Osteocyte (in vitro differentiated cells): ENCODE results near the gene SORT1. TPM values are rescaled to one million over a fixed set of nuclear protein-coding genes. Genes with fewer than 3 reads are reported as not detected.
"Not testable (repeated sequence)": the region's sequence is repeated elsewhere in the genome, so short reads cannot be mapped to it uniquely, and the experiment has no call there.

Experiments used
- DNase-seq: peaks from one replicate; pipeline ENCODE4 v3.0.0; 2021; ENCODE audit warnings: mixed read lengths; ENCODE audit not compliant: unreplicated experiment; ENCODE audit errors: extremely low spot score
- H3K27ac Mint-ChIP-seq: one replicate; pipeline ENCODE4 v1.8.0; 2021; ENCODE audit warnings: mild to moderate bottlenecking, mixed read lengths; ENCODE audit not compliant: unreplicated experiment
- H3K27me3 Mint-ChIP-seq: one replicate; pipeline ENCODE4 v1.8.0; 2021; ENCODE audit warnings: mixed read lengths; ENCODE audit not compliant: unreplicated experiment
- H3K36me3 Mint-ChIP-seq: one replicate; pipeline ENCODE4 v1.8.0; 2021; ENCODE audit warnings: mixed read lengths; ENCODE audit not compliant: unreplicated experiment
- H3K4me1 Mint-ChIP-seq: one replicate; pipeline ENCODE4 v1.8.0; 2021; ENCODE audit warnings: mixed read lengths; ENCODE audit not compliant: unreplicated experiment
- H3K4me3 Mint-ChIP-seq: one replicate; pipeline ENCODE4 v1.8.0; 2021; ENCODE audit warnings: mild to moderate bottlenecking, moderate library complexity, mixed read lengths; ENCODE audit not compliant: unreplicated experiment
- H3K9me3 Mint-ChIP-seq: one replicate; pipeline ENCODE4 v1.8.0; 2021; ENCODE audit warnings: mixed read lengths; ENCODE audit not compliant: unreplicated experiment
- total RNA-seq: library from RNA; stranded (reverse); gene quantifications from 2 replicates; pipeline ENCODE4 v1.2.1, GENCODE V29; 2021
- TF ChIP-seq, protein P1 (sequence below): fragments of 200-600 bp; sonication (generic); IDR thresholded peaks from 2 replicates; pipeline ENCODE4 v1.5.0; 2021; ENCODE audit warnings: antibody characterized with exemption, mild to moderate bottlenecking, moderate library complexity

Gene SORT1
- total RNA-seq, 1 donor from 2014 or later, result 71.4 TPM

DNA sequence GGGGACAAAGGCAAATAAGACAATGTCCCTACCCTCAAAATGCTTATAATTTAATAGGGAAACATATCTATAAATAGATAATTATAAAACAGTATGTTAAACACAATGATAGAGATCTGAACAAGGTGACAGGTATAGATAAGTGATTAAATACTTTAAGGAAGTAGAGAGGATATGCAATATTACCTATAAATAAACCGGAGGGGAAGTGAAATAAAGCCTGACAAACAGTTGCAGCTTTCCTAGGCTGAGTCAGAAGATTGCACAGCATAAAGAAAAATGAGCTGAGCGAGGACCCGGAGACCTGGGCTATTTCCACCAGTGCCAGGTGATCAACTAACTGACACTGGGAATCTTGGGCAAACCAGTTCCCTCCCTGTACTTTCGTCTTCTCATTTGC lies 103.2 kb downstream of the SORT1 start:
- peaks cover 2% of the 10 kb centered on the region for H3K27me3 Mint-ChIP-seq
- H3K4me3 Mint-ChIP-seq, result no peak overlapping the region
- no peak overlapping the region for H3K27ac Mint-ChIP-seq
- DNase-seq, result no peak
- no peaks in the 10 kb centered on the region for H3K9me3 Mint-ChIP-seq
- TF ChIP-seq, protein P1, sequence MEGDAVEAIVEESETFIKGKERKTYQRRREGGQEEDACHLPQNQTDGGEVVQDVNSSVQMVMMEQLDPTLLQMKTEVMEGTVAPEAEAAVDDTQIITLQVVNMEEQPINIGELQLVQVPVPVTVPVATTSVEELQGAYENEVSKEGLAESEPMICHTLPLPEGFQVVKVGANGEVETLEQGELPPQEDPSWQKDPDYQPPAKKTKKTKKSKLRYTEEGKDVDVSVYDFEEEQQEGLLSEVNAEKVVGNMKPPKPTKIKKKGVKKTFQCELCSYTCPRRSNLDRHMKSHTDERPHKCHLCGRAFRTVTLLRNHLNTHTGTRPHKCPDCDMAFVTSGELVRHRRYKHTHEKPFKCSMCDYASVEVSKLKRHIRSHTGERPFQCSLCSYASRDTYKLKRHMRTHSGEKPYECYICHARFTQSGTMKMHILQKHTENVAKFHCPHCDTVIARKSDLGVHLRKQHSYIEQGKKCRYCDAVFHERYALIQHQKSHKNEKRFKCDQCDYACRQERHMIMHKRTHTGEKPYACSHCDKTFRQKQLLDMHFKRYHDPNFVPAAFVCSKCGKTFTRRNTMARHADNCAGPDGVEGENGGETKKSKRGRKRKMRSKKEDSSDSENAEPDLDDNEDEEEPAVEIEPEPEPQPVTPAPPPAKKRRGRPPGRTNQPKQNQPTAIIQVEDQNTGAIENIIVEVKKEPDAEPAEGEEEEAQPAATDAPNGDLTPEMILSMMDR, result no peak
- H3K36me3 Mint-ChIP-seq, result no peaks in the 10 kb centered on the region
- H3K4me1 Mint-ChIP-seq, result peaks cover 15% of the 10 kb centered on the region

DNA sequence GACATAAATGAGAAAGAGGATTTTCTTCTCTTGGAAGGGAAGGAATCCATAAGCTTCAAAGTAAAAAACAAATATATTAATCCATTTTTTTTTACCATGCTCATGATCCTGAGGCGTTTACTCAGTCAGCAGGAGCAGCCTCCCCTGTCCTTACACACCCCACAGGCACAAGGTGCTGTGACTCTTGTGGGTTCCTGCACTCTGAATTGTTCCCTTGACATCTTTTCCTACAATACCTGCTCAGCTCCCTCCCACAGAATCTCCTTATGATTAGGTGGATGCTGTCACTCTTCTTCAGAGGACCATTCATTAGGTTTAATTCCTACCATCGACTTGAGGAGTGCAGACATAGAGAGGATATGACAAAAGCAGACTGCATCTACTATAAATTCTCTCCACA lies 104.7 kb downstream of the SORT1 start:
- Mint-ChIP-seq H3K27me3 (peaks cover 2% of the 10 kb centered on the region), H3K4me1 (peaks cover 1% of the 10 kb centered on the region), H3K36me3 (no peaks in the 10 kb centered on the region), H3K9me3 (no peaks in the 10 kb centered on the region), H3K4me3 (no peak overlapping the region), H3K27ac (no peak overlapping the region)
- no peak for DNase-seq
- TF ChIP-seq, protein P1, result no peak

DNA sequence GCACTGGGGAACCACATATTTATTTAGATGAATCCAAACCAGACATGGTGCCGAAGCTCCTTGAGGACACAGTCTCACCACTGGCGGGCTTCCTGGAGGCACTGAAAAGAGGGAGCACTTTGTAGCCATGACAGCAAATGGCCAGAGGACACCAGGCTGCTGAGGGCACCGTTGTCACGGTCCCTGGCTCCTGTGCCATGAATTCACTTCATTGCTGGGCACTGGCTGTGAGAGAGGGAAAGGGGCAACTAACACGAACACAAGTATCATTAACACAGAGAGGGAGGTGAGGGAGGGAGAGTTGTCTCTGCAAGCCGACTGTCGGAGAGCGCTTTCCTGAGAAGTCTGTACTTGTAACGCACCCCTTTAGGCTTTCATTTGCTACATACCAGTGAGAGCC lies 105.4 kb downstream of the SORT1 start:
- H3K27ac Mint-ChIP-seq, result no peak overlapping the region

DNA sequence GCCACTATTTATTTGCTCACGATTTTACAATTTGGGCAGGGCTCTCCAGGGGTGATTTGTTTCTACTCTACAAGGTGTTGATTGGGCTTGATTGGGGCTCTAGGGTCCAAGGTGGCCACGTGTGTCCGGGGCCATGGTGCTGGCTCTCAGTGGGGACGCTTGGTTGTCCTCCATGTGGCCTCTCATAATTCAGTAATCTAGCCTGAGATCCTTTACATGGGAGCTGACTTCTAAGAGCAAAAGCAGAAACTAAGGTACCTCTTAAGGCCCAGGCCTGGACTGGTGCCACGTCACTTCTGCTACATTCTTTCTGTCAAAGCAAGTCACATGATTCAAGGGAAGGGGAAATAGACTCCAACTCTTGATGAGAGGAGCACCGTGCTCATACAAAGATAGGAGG lies 106.7 kb downstream of the SORT1 start:
- TF ChIP-seq, protein P1, result no peak
- no peaks in the 10 kb centered on the region for H3K36me3 Mint-ChIP-seq
- H3K9me3 Mint-ChIP-seq, result no peaks in the 10 kb centered on the region
- H3K27ac Mint-ChIP-seq, result no peak overlapping the region
- DNase-seq, result no peak
- no peak overlapping the region for H3K4me3 Mint-ChIP-seq
- H3K27me3 Mint-ChIP-seq, result peaks cover 2% of the 10 kb centered on the region
- no peaks in the 10 kb centered on the region for H3K4me1 Mint-ChIP-seq

More for the DNA sequence above, 105.4 kb downstream of the SORT1 start:
- no peak for DNase-seq
- Mint-ChIP-seq H3K4me1 (no peaks in the 10 kb centered on the region), H3K4me3 (no peak overlapping the region), H3K27me3 (peaks cover 2% of the 10 kb centered on the region), H3K9me3 (no peaks in the 10 kb centered on the region), H3K36me3 (no peaks in the 10 kb centered on the region)
- TF ChIP-seq, protein P1, result no peak

DNA sequence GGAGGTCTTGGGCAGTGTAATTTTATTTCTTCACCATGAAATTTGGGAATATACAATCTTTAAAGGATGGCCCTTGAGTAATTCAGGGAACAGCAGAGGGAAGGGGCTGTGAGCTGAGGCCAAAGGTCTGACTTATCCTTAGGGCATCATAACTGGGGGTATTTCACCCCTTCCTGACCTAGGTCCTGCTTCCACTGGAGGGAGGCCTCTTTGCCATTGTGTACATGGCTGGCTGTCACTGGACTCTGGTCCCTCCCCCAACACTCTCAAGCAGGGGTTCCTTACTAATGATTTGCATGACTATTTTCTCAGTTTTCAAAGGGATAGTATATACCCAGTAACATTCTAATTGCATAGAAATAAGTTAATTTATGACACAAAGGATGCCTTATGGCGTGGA lies 107.6 kb downstream of the SORT1 start:
- Mint-ChIP-seq H3K27me3 (peaks cover 2% of the 10 kb centered on the region), H3K36me3 (no peaks in the 10 kb centered on the region), H3K9me3 (no peaks in the 10 kb centered on the region), H3K27ac (no peak overlapping the region), H3K4me3 (no peak overlapping the region), H3K4me1 (no peaks in the 10 kb centered on the region)
- no peak for DNase-seq
- TF ChIP-seq, protein P1, result no peak

DNA sequence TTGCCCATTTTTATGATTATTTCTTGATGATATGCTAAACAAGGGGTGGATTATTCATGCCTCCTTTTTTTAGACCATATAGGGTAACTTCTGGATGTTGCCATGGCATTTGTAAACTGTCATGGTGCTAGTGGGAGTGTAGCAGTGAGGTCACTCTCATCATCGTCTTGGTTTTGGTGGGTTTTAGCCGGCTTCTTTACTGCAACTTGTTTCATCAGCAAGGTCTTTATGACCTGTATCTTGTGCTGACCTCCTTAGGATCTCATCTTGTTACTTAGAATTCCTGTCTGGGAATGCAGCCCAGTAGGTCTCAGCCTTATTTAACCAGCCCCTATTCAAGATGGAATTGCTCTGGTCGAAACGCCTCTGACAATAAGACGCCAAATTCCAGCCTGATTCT lies 111.0 kb downstream of the SORT1 start:
- H3K4me3 Mint-ChIP-seq, H3K27me3 Mint-ChIP-seq, H3K9me3 Mint-ChIP-seq, DNase-seq, H3K36me3 Mint-ChIP-seq, H3K27ac Mint-ChIP-seq: not testable (repeated sequence)
- peaks cover 21% of the 10 kb centered on the region for H3K4me1 Mint-ChIP-seq
